HG03439 (cell line): ENCODE measurements around the gene PRKAR2B.
"Not testable (repeated sequence)": the region's sequence is repeated elsewhere in the genome, so short reads cannot be mapped to it uniquely, and the experiment has no call there.

Source experiments
- ATAC-seq: cut with Tn5 transposase; IDR thresholded peaks from one replicate; pipeline ENCODE4 v1.9.1; 2021; ENCODE audit warnings: mild to moderate bottlenecking, moderate library complexity; ENCODE audit not compliant: unreplicated experiment

The PRKAR2B gene

DNA sequence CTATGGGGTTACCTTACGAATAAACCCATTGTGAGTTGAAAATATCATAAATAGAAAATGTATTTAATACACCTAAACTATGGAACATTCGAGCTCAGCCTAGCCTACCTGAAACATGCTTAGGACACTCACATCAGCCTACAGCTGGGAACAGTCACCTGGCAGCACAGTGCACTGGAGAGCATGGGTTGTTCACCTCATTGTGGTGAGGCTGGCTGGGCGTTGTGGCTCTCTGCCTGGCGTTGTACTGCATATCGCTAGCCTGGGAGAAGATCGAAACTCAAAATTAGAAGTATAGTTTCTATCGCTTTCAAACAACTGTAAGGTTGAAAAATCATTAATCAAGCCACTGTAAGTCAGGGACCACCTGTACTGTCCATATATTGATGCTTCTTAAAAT, 107.0 kb downstream of the PRKAR2B start:
- no peak for ATAC-seq

- ATAC-seq = no peak
Observed at GRCh38 chr7:107152011-107152410, 107.5 kb downstream of the PRKAR2B start.

- no peak for ATAC-seq
Observed at GRCh38 chr7:107154826-107155225, 110.3 kb downstream of the PRKAR2B start.

DNA sequence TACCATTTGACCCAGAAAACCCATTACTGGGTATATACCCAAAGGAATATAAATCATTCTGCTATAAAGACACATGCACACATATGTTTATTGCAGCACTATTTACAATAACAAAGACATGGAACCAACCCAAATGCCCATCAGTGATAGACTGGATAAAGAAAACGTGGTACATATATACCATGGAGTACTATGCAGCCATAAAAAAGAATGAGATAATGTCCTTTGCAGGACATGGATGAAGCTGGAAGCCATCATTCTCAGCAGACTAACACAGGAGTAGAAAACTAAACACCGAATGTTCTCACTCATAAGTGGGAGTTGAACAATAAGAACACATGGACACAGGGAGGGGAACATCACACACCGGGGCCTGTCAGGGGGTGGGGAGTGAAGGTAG, 111.2 kb downstream of the PRKAR2B start:
- ATAC-seq = not testable (repeated sequence)

- no peak for ATAC-seq
Observed at GRCh38 chr7:107157091-107157490, 112.6 kb downstream of the PRKAR2B start.

GRCh38 chr7:107158028-107158427, 113.5 kb downstream of the PRKAR2B start:
- ATAC-seq = no peak

GRCh38 chr7:107160389-107160788, 115.9 kb downstream of the PRKAR2B start:
- no peak for ATAC-seq

- no peak for ATAC-seq
Observed at GRCh38 chr7:107161415-107161814, 116.9 kb downstream of the PRKAR2B start.

GRCh38 chr7:107162475-107162874, 118.0 kb downstream of the PRKAR2B start:
- no peak for ATAC-seq

GRCh38 chr7:107164092-107164491, 119.6 kb downstream of the PRKAR2B start:
- no peak for ATAC-seq

DNA sequence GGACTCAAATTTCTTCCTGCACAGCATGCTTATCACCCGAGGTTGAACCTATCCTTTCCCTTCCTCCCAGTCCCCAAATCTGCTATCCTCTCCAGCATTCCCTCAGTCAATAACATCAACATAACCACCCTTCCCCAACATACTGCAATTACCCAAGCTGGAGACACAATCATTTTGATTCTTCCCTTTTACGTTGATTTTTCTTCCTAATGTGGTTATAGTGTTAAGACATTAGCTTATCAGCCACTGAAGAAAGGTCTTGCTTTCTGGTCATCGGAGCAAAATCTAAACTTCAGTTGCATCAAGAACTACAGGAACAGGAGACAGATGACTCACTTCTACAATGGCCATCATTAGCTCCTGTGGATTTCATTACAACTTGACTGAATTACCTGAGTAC, 120.8 kb downstream of the PRKAR2B start:
- no peak for ATAC-seq

- ATAC-seq = no peak
Observed at GRCh38 chr7:107166736-107167426, 122.4 kb downstream of the PRKAR2B start.

GRCh38 chr7:107167483-107168232, 123.2 kb downstream of the PRKAR2B start:
- ATAC-seq = no peak

GRCh38 chr7:107168233-107169119, 124.0 kb downstream of the PRKAR2B start, which contains the start of gene HBP1:
Gene HBP1, plus strand, starts transcription at chr7:107169003. Its CDS starts 10,891 bp downstream, at chr7:107179894.
- ATAC-seq = peak; percentile 91

GRCh38 chr7:107169120-107170050, 124.9 kb downstream of the PRKAR2B start:
- peak; percentile 26 for ATAC-seq

- no peak for ATAC-seq
Observed at GRCh38 chr7:107170051-107170915, 125.8 kb downstream of the PRKAR2B start.

- ATAC-seq = no peak
Observed at GRCh38 chr7:107171496-107171895, 127.0 kb downstream of the PRKAR2B start.

DNA sequence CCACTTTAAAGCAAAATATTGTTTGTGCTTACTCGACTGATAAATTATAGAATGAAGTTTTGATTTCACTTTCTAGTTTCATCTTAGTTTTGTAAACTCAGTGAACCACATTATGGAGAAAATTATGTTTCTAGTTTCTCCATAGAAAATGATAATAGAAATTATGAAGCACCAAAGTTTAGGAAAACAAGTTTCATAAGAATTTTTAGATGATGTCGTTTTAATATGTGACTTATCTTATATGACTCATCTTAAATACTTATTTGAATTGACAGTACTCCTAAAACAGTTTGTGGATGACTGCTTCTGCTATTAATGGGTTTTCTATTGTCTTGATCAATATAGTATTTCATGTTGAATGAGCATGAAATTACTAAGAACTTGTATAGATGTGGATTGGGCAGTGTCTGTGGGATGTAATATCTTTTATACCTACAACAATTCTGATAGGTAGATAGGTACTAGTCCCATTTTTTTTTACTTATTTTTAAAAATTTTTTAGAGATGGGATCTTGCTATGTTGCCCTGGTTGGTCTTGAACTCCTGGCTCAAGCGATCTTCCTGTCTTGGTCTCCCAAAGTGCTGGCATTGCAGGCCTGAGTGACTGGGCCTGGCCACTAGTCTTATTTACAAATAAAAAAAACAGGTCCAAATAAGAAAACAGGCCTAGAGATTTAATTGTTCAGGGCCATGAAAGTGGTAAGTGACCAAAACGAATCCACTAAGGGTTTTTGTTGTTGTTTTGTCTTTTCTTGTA, 127.9 kb downstream of the PRKAR2B start:
- no peak for ATAC-seq

DNA sequence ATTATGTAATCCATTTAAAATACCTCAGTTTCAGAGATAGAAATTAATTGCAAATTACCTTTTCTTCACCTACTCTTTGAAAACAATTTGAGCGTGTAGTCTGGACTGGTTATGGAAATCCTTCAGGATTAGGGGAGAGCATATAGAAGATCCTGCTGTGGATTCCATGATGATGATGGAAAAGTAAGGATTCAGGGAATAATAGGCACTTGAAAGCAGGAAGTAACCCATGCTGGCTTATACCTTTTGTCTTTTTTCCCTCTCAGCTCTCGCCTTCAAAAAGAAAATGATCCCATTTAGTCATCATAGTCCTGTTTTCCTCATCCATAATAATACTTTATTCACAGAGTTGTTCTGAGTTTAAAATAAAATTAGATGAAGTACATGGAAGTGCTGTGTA, 128.7 kb downstream of the PRKAR2B start:
- no peak for ATAC-seq
